ENCODE data around the gene FRZB.

The FRZB gene

GRCh38 chr2:182818925-182819324, 47.5 kb downstream of the FRZB start:
- in situ Hi-C loops (cut with HindIII; ENCODE audit: low pct_ligation_motif_present, low pct_unique_long_range_greater_than_20kb, low sequenced_read_pairs), result no loop called here
- DNase-seq, result no peak

GRCh38 chr2:182818501-182818900, 47.9 kb downstream of the FRZB start:
- in situ Hi-C loops (cut with HindIII; ENCODE audit: low pct_ligation_motif_present, low pct_unique_long_range_greater_than_20kb, low sequenced_read_pairs), result no loop called here
- no peak for DNase-seq

GRCh38 chr2:182817558-182817957, 48.9 kb downstream of the FRZB start:
- in situ Hi-C loops (cut with HindIII; ENCODE audit: low pct_ligation_motif_present, low pct_unique_long_range_greater_than_20kb, low sequenced_read_pairs), result no loop called here
- no peak for DNase-seq

- no peak for DNase-seq
- in situ Hi-C loops (cut with HindIII; ENCODE audit: low pct_ligation_motif_present, low pct_unique_long_range_greater_than_20kb, low sequenced_read_pairs), result no loop called here
Observed at GRCh38 chr2:182816866-182817265, 49.6 kb downstream of the FRZB start.

GRCh38 chr2:182814804-182815203, 51.6 kb downstream of the FRZB start:
- in situ Hi-C loops (cut with HindIII; ENCODE audit: low pct_ligation_motif_present, low pct_unique_long_range_greater_than_20kb, low sequenced_read_pairs), result no loop called here

GRCh38 chr2:182814380-182814779, 52.1 kb downstream of the FRZB start:
- no peak for DNase-seq
- in situ Hi-C loops (cut with HindIII; ENCODE audit: low pct_ligation_motif_present, low pct_unique_long_range_greater_than_20kb, low sequenced_read_pairs), result no loop called here

More at GRCh38 chr2:182814804-182815203, 51.6 kb downstream of the FRZB start:
- no peak for DNase-seq

GRCh38 chr2:182810087-182810486, 56.4 kb downstream of the FRZB start:
- in situ Hi-C loops (cut with HindIII; ENCODE audit: low pct_ligation_motif_present, low pct_unique_long_range_greater_than_20kb, low sequenced_read_pairs), result no loop called here
- no peak for DNase-seq

- no peak for DNase-seq
- in situ Hi-C loops (cut with HindIII; ENCODE audit: low pct_ligation_motif_present, low pct_unique_long_range_greater_than_20kb, low sequenced_read_pairs), result no loop called here
Observed at GRCh38 chr2:182807319-182807718, 59.1 kb downstream of the FRZB start.

- DNase-seq, result no peak
- in situ Hi-C loops (cut with HindIII; ENCODE audit: low pct_ligation_motif_present, low pct_unique_long_range_greater_than_20kb, low sequenced_read_pairs), result no loop called here
Observed at GRCh38 chr2:182804128-182804527, 62.3 kb downstream of the FRZB start.

- in situ Hi-C loops (cut with HindIII; ENCODE audit: low pct_ligation_motif_present, low pct_unique_long_range_greater_than_20kb, low sequenced_read_pairs), result no loop called here
- no peak for DNase-seq
Observed at GRCh38 chr2:182798736-182799135, 67.7 kb downstream of the FRZB start.

- in situ Hi-C loops (cut with HindIII; ENCODE audit: low pct_ligation_motif_present, low pct_unique_long_range_greater_than_20kb, low sequenced_read_pairs), result no loop called here
Observed at GRCh38 chr2:182792441-182792840, 74.0 kb downstream of the FRZB start.

GRCh38 chr2:182784777-182785176, 81.7 kb downstream of the FRZB start:
- in situ Hi-C loops (cut with HindIII; ENCODE audit: low pct_ligation_motif_present, low pct_unique_long_range_greater_than_20kb, low sequenced_read_pairs), result no loop called here
- DNase-seq, result peak; percentile 49

More at GRCh38 chr2:182792441-182792840, 74.0 kb downstream of the FRZB start:
- no peak for DNase-seq

GRCh38 chr2:182784058-182784706, 82.3 kb downstream of the FRZB start:
- DNase-seq, result no peak
- in situ Hi-C loops (cut with HindIII; ENCODE audit: low pct_ligation_motif_present, low pct_unique_long_range_greater_than_20kb, low sequenced_read_pairs), result no loop called here
